NT2/D1 (cell line): ENCODE results near the gene NACC2.

Source experiments
- YY1 ChIP-seq: IDR thresholded peaks from 2 replicates; pipeline ENCODE4 v1.6.1; 2011; ENCODE audit not compliant: insufficient read length, insufficient read depth
- ZNF274 ChIP-seq: IDR thresholded peaks from 2 replicates; pipeline ENCODE4 v1.6.1; 2011; ENCODE audit warnings: mild to moderate bottlenecking, low read depth, low read length

DNA sequence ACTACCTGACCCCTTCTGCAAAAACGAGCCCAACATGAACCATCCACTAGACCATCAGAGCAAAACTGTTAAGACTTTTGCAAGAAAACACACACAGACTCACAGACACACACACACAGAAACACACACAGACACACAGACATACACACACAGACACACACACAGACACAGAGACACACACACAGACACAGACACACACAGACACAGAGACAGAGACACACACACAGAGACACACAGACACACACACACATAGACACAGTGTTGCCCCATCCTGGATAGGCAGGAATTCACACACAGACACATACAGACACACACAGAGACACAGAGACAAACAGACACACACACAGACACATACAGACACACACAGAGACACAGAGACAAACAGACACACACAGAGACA, 52.5 kb downstream of the NACC2 start:
- TF ChIP-seq ZNF274 (no peak), YY1 (no peak)
